Sigmoid colon (tissue), 4 donors: ENCODE data around the gene CAMTA1.

Experiments used
- CTCF ChIP-seq, 4 experiments: fragments of 450-650 bp in 3 of 4; fragments of 200-600 bp in 1 of 4; IDR thresholded peaks; one replicate each; pipeline ENCODE4 v1.5.1; 2016 to 2019; ENCODE audit warnings: antibody characterized with exemption in 4 of 4, mild to moderate bottlenecking in 3 of 4, moderate library complexity in 2 of 4
- EP300 ChIP-seq, 4 donors: sonication (generic); formaldehyde crosslinking; IDR thresholded peaks; one replicate each; pipeline ENCODE4 v1.6.1; 2017; ENCODE audit warnings: antibody characterized with exemption in 4 of 4

- TF ChIP-seq EP300 (IDR thresholded peaks at IDR 0.05) (no peak), CTCF (IDR thresholded peaks at IDR 0.05) (no peak)
Observed at GRCh38 chr1:7410156-7410555, 624.9 kb downstream of the CAMTA1 start.
